ENCODE results near the gene ARIH2.
A peak's percentile ranks its signal among the peaks of the same experiment; 100 is the strongest.

The ARIH2 gene

GRCh38 chr3:49030321-49030720 lies 111.7 kb downstream of the ARIH2 start:
- peaks cover 37 to 49% of the 10 kb centered on the region in 2 donors for H3K4me1 Mint-ChIP-seq
- H3K27me3 Mint-ChIP-seq, result no peaks in the 10 kb centered on the region
- no peak overlapping the region for H3K27ac Mint-ChIP-seq
- peaks cover 63 to 72% of the 10 kb centered on the region in 2 donors for H3K36me3 Mint-ChIP-seq
- DNase-seq (no peak), ATAC-seq (replicated peaks) (no peak)
- H3K4me3 Mint-ChIP-seq, result no peak overlapping the region
- H3K9me3 Mint-ChIP-seq, result no peaks in the 10 kb centered on the region

DNA sequence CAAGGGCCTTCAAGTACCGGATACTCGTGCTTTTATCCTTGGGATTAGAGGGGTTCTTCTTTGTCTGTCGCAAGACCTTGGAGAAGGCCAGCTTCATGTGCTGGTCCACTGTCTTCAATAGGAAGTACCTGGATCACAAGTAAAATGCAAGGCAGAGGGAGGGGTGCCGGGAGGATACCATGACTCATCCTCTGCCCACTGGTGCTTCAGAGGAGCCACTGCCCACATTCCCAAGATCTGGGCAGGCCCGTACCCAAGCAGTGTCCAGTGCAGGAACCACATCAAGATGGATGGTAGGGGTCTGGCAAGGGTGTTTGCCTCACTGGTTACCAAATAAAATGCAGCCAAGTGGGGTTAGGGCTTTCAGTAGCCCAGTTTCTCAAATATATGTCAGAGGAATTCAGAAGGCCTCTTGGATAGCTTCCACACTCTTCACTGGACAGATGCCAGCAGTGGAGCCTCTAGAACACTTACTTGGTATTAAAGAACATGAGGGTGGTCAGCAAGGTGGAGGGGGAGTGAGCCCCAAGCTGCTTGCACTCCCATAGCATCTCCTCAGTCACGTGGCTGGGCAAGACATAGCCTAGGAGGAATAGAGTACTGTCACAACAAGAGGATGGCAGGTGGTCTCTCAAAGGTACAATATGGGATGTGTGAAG lies 114.1 kb downstream of the ARIH2 start:
- Mint-ChIP-seq H3K27ac (peak overlapping the region; percentile 9), H3K36me3 (peaks cover 52 to 53% of the 10 kb centered on the region in 2 donors), H3K27me3 (no peaks in the 10 kb centered on the region), H3K4me3 (no peak overlapping the region), H3K4me1 (peaks cover 15 to 24% of the 10 kb centered on the region in 2 donors), H3K9me3 (no peaks in the 10 kb centered on the region)
- no peak for DNase-seq
- no peak for ATAC-seq (replicated peaks)

DNA sequence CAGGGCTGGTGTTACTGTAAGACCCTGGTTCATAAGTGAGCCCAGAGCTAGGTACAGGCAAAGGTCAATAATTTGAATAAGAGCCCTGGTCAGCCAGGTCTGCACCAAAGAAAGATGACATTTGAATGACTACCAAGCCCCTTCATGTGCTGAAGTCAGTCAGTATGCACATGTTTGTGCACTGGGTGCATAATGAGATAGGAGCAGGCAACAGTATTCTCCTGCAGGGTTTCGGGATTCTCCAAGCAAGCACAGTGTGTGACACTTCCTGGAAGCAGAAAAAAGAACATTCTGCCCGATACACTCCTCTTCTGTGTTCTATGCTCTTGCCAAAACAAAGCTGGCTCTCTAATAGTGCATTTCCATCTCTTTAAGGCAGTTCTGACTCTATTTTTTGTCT lies 116.0 kb downstream of the ARIH2 start:
- Mint-ChIP-seq H3K36me3 (peaks cover 35% of the 10 kb centered on the region in 2 donors), H3K27me3 (no peaks in the 10 kb centered on the region), H3K27ac (peak overlapping the region; percentile 78), H3K4me3 (no peak overlapping the region), H3K4me1 (peaks cover 2 to 6% of the 10 kb centered on the region in 2 donors), H3K9me3 (no peaks in the 10 kb centered on the region)
- DNase-seq, result no peak
- no peak for ATAC-seq (replicated peaks)

- Mint-ChIP-seq H3K27ac (peak overlapping the region; percentile 65), H3K27me3 (no peaks in the 10 kb centered on the region), H3K4me3 (no peak overlapping the region), H3K9me3 (no peaks in the 10 kb centered on the region), H3K4me1 (peaks cover 0 to 2% of the 10 kb centered on the region in 2 donors), H3K36me3 (peaks cover 35% of the 10 kb centered on the region in 2 donors)
- ATAC-seq (replicated peaks), result no peak
- no peak for DNase-seq
These were observed 116.6 kb downstream of the ARIH2 start for GRCh38 chr3:49035281-49035680.
